ENCODE results near the gene ATXN3L.

- TF ChIP-seq POLR2A (IDR thresholded peaks at IDR 0.05) (no peak), CTCF (IDR thresholded peaks at IDR 0.05) (no peak)
Observed at GRCh38 chrX:13277539-13277938, 42.3 kb downstream of the ATXN3L start.
